H1 (cell line): ENCODE data around the gene GZMM.

ENCODE experiments used
- CHD7 ChIP-seq: fragments of 300-600 bp; sonication (generic); IDR thresholded peaks from 2 replicates; pipeline ENCODE4 v1.7.1; 2012; ENCODE audit warnings: low read length, moderate library complexity, mild to moderate bottlenecking, inconsistent platforms; ENCODE audit not compliant: insufficient replicate concordance
- CTCF ChIP-seq, 3 experiments: IDR thresholded peaks; 1 replicate in 2 of 3; 2 replicates in 1 of 3; pipeline versions ENCODE4 v1.5.1 to v1.6.1; 2011; ENCODE audit warnings: low read length in 3 of 3, mild to moderate bottlenecking in 3 of 3, inconsistent platforms in 2 of 3, low read depth in 1 of 3, moderate library complexity in 1 of 3; ENCODE audit not compliant: insufficient read depth in 1 of 3; ENCODE audit errors: control extremely low read depth in 1 of 3
- GABPA ChIP-seq: IDR thresholded peaks from 2 replicates; pipeline ENCODE4 v1.6.1; 2011; ENCODE audit warnings: mild to moderate bottlenecking, low read length, moderate library complexity, borderline replicate concordance; ENCODE audit not compliant: insufficient read depth
- MAFK ChIP-seq: IDR thresholded peaks from 2 replicates; pipeline ENCODE4 v1.6.1; 2012; ENCODE audit warnings: low read depth, mild to moderate bottlenecking, improper control_type of control experiment, low read length
- POLR2A ChIP-seq, 2 experiments: IDR thresholded peaks; 1 replicate in 1 of 2; 2 replicates in 1 of 2; pipeline ENCODE4 v1.6.1; 2011; ENCODE audit warnings: low read depth in 2 of 2, low read length in 2 of 2, mild to moderate bottlenecking in 2 of 2; ENCODE audit errors: control extremely low read depth in 1 of 2
- POLR2AphosphoS5 ChIP-seq: IDR thresholded peaks from 2 replicates; pipeline ENCODE4 v1.6.1; 2011; ENCODE audit warnings: low read depth, low read length
- RAD21 ChIP-seq, 2 experiments: IDR thresholded peaks in 1 of 2; conservative IDR thresholded peaks in 1 of 2; 2 replicates each; pipeline ENCODE4 v1.6.1; 2011; ENCODE audit warnings: low read depth in 2 of 2, low read length in 2 of 2, improper control_type of control experiment in 1 of 2, inconsistent platforms in 1 of 2, mild to moderate bottlenecking in 1 of 2, moderate library complexity in 1 of 2
- SIRT6 ChIP-seq: IDR thresholded peaks from one replicate; pipeline ENCODE4 v1.7.1; 2012; ENCODE audit warnings: low read length, inconsistent platforms
- YY1 ChIP-seq: IDR thresholded peaks from 2 replicates; pipeline ENCODE4 v1.6.1; 2011; ENCODE audit warnings: low read depth, mild to moderate bottlenecking, low read length

- no peak for TF ChIP-seq CTCF (IDR thresholded peaks at IDR 0.05; ENCODE audit: control extremely low read depth in 1 of 3, insufficient read depth in 1 of 3, low read depth in 1 of 3, low read length in 3 of 3)
- TF ChIP-seq SIRT6, result no peak
- TF ChIP-seq POLR2A (IDR thresholded peaks at IDR 0.05; ENCODE audit: control extremely low read depth in 1 of 2, low read depth in 2 of 2, low read length in 2 of 2), result no peak
- no peak for TF ChIP-seq GABPA
- TF ChIP-seq MAFK, result no peak
- TF ChIP-seq CHD7, result no peak
- no peak for TF ChIP-seq YY1
- TF ChIP-seq POLR2AphosphoS5, result no peak
- TF ChIP-seq RAD21 (IDR thresholded peaks at IDR 0.05 in 1 of 2, conservative IDR thresholded peaks at IDR 0.05 in 1 of 2; ENCODE audit: low read depth in 2 of 2, low read length in 2 of 2), result no peak
Observed at GRCh38 chr19:524062-524674, 19.7 kb upstream of the GZMM start.
